DMS 273 (cell line): Measurements from ENCODE around the gene RFC5.
A peak's percentile ranks its signal among the peaks of the same experiment; 100 is the strongest.

Source experiments
- DNase-seq: peaks from one replicate; lab custom pipeline; 2025; ENCODE audit not compliant: unreplicated experiment; lab: John Stamatoyannopoulos, UW

Gene RFC5

GRCh38 chr12:118050972-118051910, 34.7 kb downstream of the RFC5 start:
- DNase-seq = no peak

DNA sequence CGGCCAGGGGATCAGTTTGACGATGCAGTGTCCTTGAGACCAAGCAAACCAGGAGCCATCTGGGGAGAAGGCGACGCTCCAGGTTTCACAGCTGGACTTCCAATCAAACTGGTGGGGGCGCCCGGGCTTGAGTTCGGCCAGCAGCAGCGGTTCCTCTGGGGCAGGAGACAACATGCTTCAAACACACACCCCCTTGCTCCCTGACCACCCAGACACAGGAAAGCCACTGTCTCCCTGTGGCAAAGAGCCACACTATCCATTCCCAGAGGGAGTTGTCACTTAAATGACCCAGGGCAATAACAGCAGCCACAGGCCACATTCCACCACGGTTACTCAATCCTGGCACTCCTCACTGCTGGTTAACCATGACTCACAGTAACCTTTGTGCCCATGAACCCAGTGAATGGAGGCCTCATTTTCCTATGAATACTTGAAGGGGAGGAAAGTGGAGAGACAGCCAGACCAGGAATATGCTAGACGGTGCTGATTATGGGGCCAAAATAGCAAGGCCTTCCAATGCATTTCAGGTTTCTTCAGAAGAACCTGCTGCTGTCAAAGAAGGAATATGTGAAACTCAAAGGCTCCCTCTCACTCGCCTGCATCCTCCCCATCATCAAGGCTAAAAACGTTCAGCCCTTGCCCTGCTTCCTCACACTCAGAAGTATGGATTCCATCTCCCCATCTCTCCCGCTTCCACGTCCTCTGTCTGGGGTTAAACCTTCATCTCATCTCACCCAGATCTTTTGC, 36.0 kb downstream of the RFC5 start:
- peak; percentile 20 for DNase-seq

GRCh38 chr12:118053071-118053985, 36.8 kb downstream of the RFC5 start:
- DNase-seq = no peak

DNA sequence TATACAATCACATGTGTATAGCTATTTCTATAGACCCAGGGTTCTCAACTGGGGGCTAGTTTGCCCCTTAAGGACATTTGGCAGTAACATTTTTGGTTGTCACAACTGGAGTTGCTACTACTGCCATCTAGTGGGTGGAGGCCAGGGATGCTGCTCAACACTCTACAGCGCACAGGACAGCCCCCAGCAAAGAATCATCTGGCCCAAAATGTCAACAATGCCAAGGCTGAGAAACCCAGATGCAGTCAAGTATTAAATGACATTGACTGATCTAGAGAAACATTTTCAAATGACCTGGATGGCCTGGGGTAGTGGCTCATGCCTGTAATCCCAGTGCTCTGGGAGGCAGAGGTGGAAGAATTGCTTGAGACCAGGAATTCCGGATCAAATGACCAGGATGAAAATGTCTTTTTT, 38.6 kb downstream of the RFC5 start:
- peak; percentile 78 for DNase-seq

- peak; percentile 80 for DNase-seq
Measured at GRCh38 chr12:118055865-118056773, 39.6 kb downstream of the RFC5 start.

GRCh38 chr12:118058227-118058626, 41.7 kb downstream of the RFC5 start:
- DNase-seq = no peak

- DNase-seq = no peak
Measured at GRCh38 chr12:118058881-118059280, 42.4 kb downstream of the RFC5 start.

DNA sequence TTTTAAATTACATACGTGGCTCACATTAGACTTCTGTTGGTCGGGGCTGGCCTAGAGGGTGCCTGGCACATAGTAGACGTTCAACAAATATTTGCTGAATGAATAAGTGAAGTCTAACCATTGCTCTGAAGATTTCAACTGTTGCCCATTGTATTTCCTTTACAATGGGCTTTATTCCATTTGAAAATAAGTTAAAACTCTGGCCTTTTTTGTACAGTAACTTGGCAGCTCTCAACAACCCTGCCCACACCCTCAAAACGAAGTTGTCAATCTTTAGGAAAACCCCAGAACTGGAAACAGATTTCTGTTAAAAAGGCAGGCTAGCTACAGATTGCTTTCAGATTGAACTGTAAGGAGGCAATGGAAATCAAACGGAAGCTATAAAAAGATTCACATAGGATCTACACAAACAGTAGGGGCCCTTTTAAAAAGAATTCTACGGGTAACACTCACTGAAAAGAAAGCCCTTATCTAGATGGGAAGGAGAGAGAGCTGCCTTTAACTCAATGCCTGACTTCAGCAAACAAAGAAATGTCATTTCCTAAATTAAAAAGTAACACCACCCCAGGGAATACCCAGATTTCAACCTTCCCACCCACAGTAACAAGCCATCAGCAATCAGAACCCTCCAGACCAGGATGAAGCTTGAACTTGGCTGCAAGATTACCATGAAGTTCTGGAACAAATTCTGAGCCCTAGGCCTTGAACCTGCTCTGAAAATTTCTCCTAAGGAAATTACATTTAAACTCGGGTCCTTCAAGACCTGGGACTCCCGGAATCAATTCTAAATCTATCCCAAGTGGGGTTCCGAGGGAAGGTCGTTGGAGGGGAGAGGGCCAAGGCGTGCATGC, 43.1 kb downstream of the RFC5 start:
- no peak for DNase-seq

GRCh38 chr12:118060301-118061010, 44.0 kb downstream of the RFC5 start:
- peak; percentile 41 for DNase-seq

- DNase-seq = peak; percentile 65
Measured at GRCh38 chr12:118061011-118061872, 44.7 kb downstream of the RFC5 start, which contains the start of gene WSB2. Gene WSB2 (minus strand): TSS chr12:118061179. CDS start chr12:118061048, 131 bp downstream.

GRCh38 chr12:118061873-118062843, 45.7 kb downstream of the RFC5 start:
- DNase-seq = peak; percentile 39

DNA sequence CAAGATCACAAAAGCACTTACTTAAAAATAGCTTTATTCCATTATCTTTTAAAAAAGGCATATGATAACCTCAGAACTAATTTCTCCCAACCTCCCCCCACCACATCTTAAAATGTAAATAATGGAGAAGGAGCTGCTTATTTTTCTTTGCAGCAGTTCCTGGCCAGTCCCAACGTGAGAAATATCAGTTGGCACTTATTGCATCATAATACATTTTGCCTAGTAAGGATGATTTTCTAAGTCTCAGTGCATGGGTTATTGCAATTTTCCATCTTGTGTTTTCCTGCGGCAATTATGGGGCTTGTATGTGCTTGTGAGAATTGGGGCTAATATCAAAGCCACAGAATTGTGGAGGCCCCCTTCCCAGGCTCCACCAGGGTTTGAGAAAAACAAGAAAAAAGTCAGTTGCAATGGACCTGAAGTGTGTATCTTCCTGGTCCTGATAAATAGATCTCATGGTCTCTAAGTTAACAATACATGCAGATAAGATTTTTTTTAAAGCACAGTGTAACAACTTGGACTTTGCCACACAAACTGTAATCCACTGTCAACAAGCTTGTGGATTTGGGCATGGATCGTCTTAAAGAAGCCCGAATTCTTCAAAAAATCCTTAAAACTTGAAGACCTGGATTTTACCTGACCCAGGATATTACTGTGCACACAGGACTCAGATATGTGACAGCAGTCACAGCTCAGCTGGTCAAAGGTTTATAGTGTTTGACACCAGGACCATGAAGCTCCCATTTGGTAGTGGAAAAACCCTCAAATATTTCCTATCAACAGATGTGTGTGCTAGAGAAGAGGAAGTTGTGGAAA, 47.3 kb downstream of the RFC5 start:
- no peak for DNase-seq

DNA sequence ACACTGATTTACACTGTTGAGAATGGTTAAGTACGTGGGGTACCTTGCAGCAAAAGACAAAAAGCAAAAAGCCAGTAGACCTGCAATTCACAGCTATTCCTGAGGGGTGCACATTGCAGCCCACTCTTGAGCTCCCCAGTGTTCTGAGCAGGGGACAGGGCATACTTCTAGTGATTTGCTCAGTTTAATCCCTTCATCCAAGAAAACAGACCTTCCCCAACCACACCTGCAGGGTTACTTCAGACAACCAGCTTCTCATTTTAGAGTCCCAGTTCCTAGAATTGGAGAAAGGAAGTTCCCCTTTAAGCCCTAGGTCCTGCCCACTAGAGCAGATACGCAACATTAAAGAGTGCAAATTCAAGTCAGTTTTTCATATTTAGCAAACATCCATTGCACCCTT, 48.1 kb downstream of the RFC5 start:
- DNase-seq = peak; percentile 16

DNA sequence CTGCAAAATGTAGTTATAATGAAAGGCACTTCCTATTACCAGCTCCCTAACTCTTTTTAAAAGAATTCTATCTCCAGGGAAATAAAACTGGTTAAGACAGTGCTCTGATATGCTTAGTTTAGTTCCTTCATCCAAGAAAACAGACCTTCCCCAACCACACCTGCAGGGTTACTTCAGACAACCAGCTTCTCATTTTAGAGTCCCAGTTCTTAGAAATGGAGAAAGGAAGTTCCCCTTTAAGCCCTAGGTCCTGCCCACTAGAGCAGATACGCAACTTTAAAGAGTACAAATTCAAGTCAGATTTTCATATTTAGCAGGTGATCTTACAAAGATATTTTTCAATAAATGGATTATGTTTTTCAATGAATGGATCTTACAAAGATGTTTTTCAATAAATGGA, 48.9 kb downstream of the RFC5 start:
- no peak for DNase-seq

DNA sequence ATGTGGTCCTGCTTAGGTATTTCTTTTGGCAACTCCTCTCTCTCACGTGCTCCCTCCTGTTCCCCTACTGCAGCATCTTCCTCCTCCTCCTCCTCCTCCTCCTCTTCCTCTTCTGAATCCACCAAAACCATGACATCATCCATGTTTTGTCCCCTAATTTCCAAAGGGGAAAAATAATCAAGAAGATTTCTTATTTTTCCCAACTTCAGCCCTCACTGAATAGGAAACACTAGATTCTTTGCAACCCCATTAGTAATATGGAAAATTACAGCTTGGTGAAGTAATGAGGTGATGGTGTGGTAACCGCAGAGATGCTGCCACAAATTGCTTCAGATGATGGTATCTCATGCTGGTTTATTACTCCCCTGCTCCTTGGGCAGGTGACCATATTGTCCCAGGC, 51.9 kb downstream of the RFC5 start:
- no peak for DNase-seq
